Naive B cell (primary cell): ENCODE data around the gene NECTIN3. TPM values are rescaled to one million over a fixed set of nuclear protein-coding genes. Genes with fewer than 3 reads are reported as not detected.

Source experiments
- ATAC-seq, 2 donors: fragments of 150-1000 bp; cut with Tn5 transposase; 2 replicates each; pipeline ENCODE4 v1.10.0; 2021; ENCODE audit warnings: low read depth in 2 of 2, mild to moderate bottlenecking in 2 of 2, moderate library complexity in 2 of 2
- DNase-seq: peaks from one replicate; pipeline ENCODE4 v3.0.0; 2022
- H3K27ac Mint-ChIP-seq, 6 donors: one replicate each; pipeline ENCODE4 v1.8.0; 2020 to 2022; ENCODE audit warnings: mild to moderate bottlenecking in 6 of 6, mixed read lengths in 6 of 6, moderate library complexity in 5 of 6, inconsistent platforms in 2 of 6
- H3K27me3 Mint-ChIP-seq, 3 donors: one replicate each; pipeline ENCODE4 v1.8.0; 2021 to 2022; ENCODE audit warnings: mixed read lengths in 3 of 3, mild to moderate bottlenecking in 1 of 3
- H3K36me3 Mint-ChIP-seq, 2 donors: one replicate each; pipeline ENCODE4 v1.8.0; 2020 to 2022; ENCODE audit warnings: mixed read lengths in 2 of 2, inconsistent platforms in 1 of 2, mild to moderate bottlenecking in 1 of 2
- H3K4me1 Mint-ChIP-seq, 3 donors: one replicate each; pipeline ENCODE4 v1.8.0; 2020 to 2022; ENCODE audit warnings: mixed read lengths in 3 of 3, inconsistent platforms in 1 of 3, mild to moderate bottlenecking in 1 of 3, moderate library complexity in 1 of 3
- H3K4me3 Mint-ChIP-seq, 8 donors: one replicate each; pipeline ENCODE4 v1.8.0; 2020 to 2022; ENCODE audit warnings: mild to moderate bottlenecking in 8 of 8, mixed read lengths in 8 of 8, moderate library complexity in 8 of 8, inconsistent platforms in 2 of 8
- H3K9me3 Mint-ChIP-seq, 7 donors: one replicate each; pipeline ENCODE4 v1.8.0; 2020 to 2022; ENCODE audit warnings: mixed read lengths in 7 of 7, mild to moderate bottlenecking in 5 of 7, inconsistent platforms in 2 of 7, moderate library complexity in 1 of 7
- polyA plus RNA-seq, 6 donors: library from polyadenylated mRNA; unstranded; fragments of 300-500 nt; fragmentation: Illumina TruSeq; gene quantifications; one replicate each; pipeline ENCODE4 v1.2.3, GENCODE V29; 2021; ENCODE audit warnings: low read depth in 6 of 6

Gene NECTIN3
- polyA plus RNA-seq, 6 donors from 2014 or later = 0.42 to 2.0 (median 0.89) TPM; not detected in 3

GRCh38 chr3:111190518-111190917 lies 118.9 kb downstream of the NECTIN3 start:
- ATAC-seq (no peak), DNase-seq (no peak)
- Mint-ChIP-seq H3K9me3 (peaks cover 0 to 1% (median 0%) of the 10 kb centered on the region in 7 donors), H3K4me1 (no peaks in the 10 kb centered on the region), H3K27me3 (peaks cover 2 to 3% (median 2%) of the 10 kb centered on the region in 3 donors), H3K27ac (no peak overlapping the region), H3K4me3 (no peak overlapping the region), H3K36me3 (no peaks in the 10 kb centered on the region)

- Mint-ChIP-seq H3K9me3 (peaks cover 0 to 2% (median 0%) of the 10 kb centered on the region in 7 donors), H3K27ac (no peak overlapping the region), H3K27me3 (no peaks in the 10 kb centered on the region), H3K4me1 (no peaks in the 10 kb centered on the region), H3K36me3 (no peaks in the 10 kb centered on the region), H3K4me3 (no peak overlapping the region)
- no peak for DNase-seq
- ATAC-seq = no peak
Measured at GRCh38 chr3:111193472-111193871, 121.9 kb downstream of the NECTIN3 start.

- DNase-seq (no peak), ATAC-seq (peak in 1 of 2 donors; percentile 35)
- H3K27me3 Mint-ChIP-seq = no peaks in the 10 kb centered on the region
- no peak overlapping the region for H3K27ac Mint-ChIP-seq
- no peak overlapping the region for H3K4me3 Mint-ChIP-seq
- peaks cover 0 to 2% (median 0%) of the 10 kb centered on the region in 7 donors for H3K9me3 Mint-ChIP-seq
- no peaks in the 10 kb centered on the region for H3K36me3 Mint-ChIP-seq
- no peaks in the 10 kb centered on the region for H3K4me1 Mint-ChIP-seq
Measured at GRCh38 chr3:111194048-111194447, 122.4 kb downstream of the NECTIN3 start.

- Mint-ChIP-seq H3K4me3 (no peak overlapping the region), H3K9me3 (peaks cover 0 to 2% (median 0%) of the 10 kb centered on the region in 7 donors), H3K27ac (no peak overlapping the region), H3K27me3 (no peaks in the 10 kb centered on the region), H3K4me1 (no peaks in the 10 kb centered on the region), H3K36me3 (no peaks in the 10 kb centered on the region)
- DNase-seq (no peak), ATAC-seq (no peak)
Measured at GRCh38 chr3:111197485-111197884, 125.9 kb downstream of the NECTIN3 start.

GRCh38 chr3:111200027-111200426 lies 128.4 kb downstream of the NECTIN3 start:
- ATAC-seq (no peak), DNase-seq (no peak)
- Mint-ChIP-seq H3K9me3 (peaks cover 0 to 2% (median 0%) of the 10 kb centered on the region in 7 donors), H3K4me1 (no peaks in the 10 kb centered on the region), H3K27ac (no peak overlapping the region), H3K36me3 (no peaks in the 10 kb centered on the region), H3K4me3 (no peak overlapping the region), H3K27me3 (peaks cover 0 to 5% (median 0%) of the 10 kb centered on the region in 3 donors)

GRCh38 chr3:111210003-111210711 lies 138.5 kb downstream of the NECTIN3 start:
- H3K36me3 Mint-ChIP-seq = no peaks in the 10 kb centered on the region
- H3K27ac Mint-ChIP-seq = no peak overlapping the region
- no peaks in the 10 kb centered on the region for H3K27me3 Mint-ChIP-seq
- no peaks in the 10 kb centered on the region for H3K9me3 Mint-ChIP-seq
- H3K4me3 Mint-ChIP-seq = no peak overlapping the region
- H3K4me1 Mint-ChIP-seq = no peaks in the 10 kb centered on the region
- DNase-seq (no peak), ATAC-seq (no peak)

GRCh38 chr3:111210866-111211564 lies 139.4 kb downstream of the NECTIN3 start:
- H3K4me3 Mint-ChIP-seq = no peak overlapping the region
- no peaks in the 10 kb centered on the region for H3K27me3 Mint-ChIP-seq
- H3K4me1 Mint-ChIP-seq = no peaks in the 10 kb centered on the region
- no peaks in the 10 kb centered on the region for H3K9me3 Mint-ChIP-seq
- DNase-seq (no peak), ATAC-seq (no peak)
- no peak overlapping the region for H3K27ac Mint-ChIP-seq
- no peaks in the 10 kb centered on the region for H3K36me3 Mint-ChIP-seq

- ATAC-seq (no peak), DNase-seq (no peak)
- Mint-ChIP-seq H3K27me3 (no peaks in the 10 kb centered on the region), H3K9me3 (no peaks in the 10 kb centered on the region), H3K4me3 (no peak overlapping the region), H3K36me3 (no peaks in the 10 kb centered on the region), H3K4me1 (no peaks in the 10 kb centered on the region), H3K27ac (no peak overlapping the region)
Measured at GRCh38 chr3:111212511-111212910, 140.9 kb downstream of the NECTIN3 start.

- Mint-ChIP-seq H3K27me3 (no peaks in the 10 kb centered on the region), H3K4me1 (no peaks in the 10 kb centered on the region), H3K27ac (no peak overlapping the region), H3K9me3 (no peaks in the 10 kb centered on the region), H3K36me3 (no peaks in the 10 kb centered on the region), H3K4me3 (no peak overlapping the region)
- ATAC-seq (no peak), DNase-seq (no peak)
Measured at GRCh38 chr3:111215481-111215880, 143.9 kb downstream of the NECTIN3 start.

GRCh38 chr3:111218615-111219014 lies 147.0 kb downstream of the NECTIN3 start:
- H3K4me3 Mint-ChIP-seq = no peak overlapping the region
- H3K36me3 Mint-ChIP-seq = no peaks in the 10 kb centered on the region
- H3K9me3 Mint-ChIP-seq = no peaks in the 10 kb centered on the region
- DNase-seq = no peak
- no peaks in the 10 kb centered on the region for H3K27me3 Mint-ChIP-seq
- ATAC-seq = no peak
- H3K4me1 Mint-ChIP-seq = no peaks in the 10 kb centered on the region
- no peak overlapping the region for H3K27ac Mint-ChIP-seq

GRCh38 chr3:111227216-111227615 lies 155.6 kb downstream of the NECTIN3 start:
- Mint-ChIP-seq H3K4me1 (no peaks in the 10 kb centered on the region), H3K27me3 (peaks cover 0 to 5% (median 0%) of the 10 kb centered on the region in 3 donors), H3K4me3 (no peak overlapping the region), H3K9me3 (peaks cover 2 to 17% (median 7%) of the 10 kb centered on the region in 7 donors), H3K36me3 (no peaks in the 10 kb centered on the region), H3K27ac (no peak overlapping the region)
- ATAC-seq (no peak), DNase-seq (no peak)

- H3K9me3 Mint-ChIP-seq = peaks cover 2 to 17% (median 7%) of the 10 kb centered on the region in 7 donors
- H3K4me1 Mint-ChIP-seq = no peaks in the 10 kb centered on the region
- DNase-seq = no peak
- ATAC-seq = no peak
- H3K4me3 Mint-ChIP-seq = no peak overlapping the region
- peaks cover 0 to 5% (median 0%) of the 10 kb centered on the region in 3 donors for H3K27me3 Mint-ChIP-seq
- H3K36me3 Mint-ChIP-seq = no peaks in the 10 kb centered on the region
- H3K27ac Mint-ChIP-seq = no peak overlapping the region
Measured at GRCh38 chr3:111229301-111229700, 157.7 kb downstream of the NECTIN3 start.

GRCh38 chr3:111236836-111237713 lies 165.5 kb downstream of the NECTIN3 start:
- Mint-ChIP-seq H3K4me3 (no peak overlapping the region), H3K27me3 (no peaks in the 10 kb centered on the region), H3K9me3 (peaks cover 0 to 23% (median 7%) of the 10 kb centered on the region in 7 donors), H3K4me1 (no peaks in the 10 kb centered on the region), H3K36me3 (no peaks in the 10 kb centered on the region), H3K27ac (peak overlapping the region in 1 of 6 donors; percentile 15)
- ATAC-seq (no peak), DNase-seq (no peak)
